HEK293 (cell line): ENCODE measurements around the gene SNCG.

Experiments
- CTCF ChIA-PET: fragments of 350-600 bp; formaldehyde crosslinking; extraction: SDS; loops from one replicate; lab custom pipeline; 2021; ENCODE audit warnings: antibody characterized with exemption; lab: Yijun Ruan, JAX
- POLR2A ChIA-PET: fragments of 300-600 bp; formaldehyde crosslinking; extraction: SDS; loops from one replicate; lab custom pipeline; 2020; ENCODE audit warnings: antibody characterized with exemption, inconsistent platforms; lab: Yijun Ruan, JAX
- H3K27ac ChIP-seq: fragments of 200-500 bp; sonication (Bioruptor generic); 2 replicates; pipeline ENCODE4 v1.5.1; 2014; ENCODE audit warnings: low read depth, low read length, control low read depth, inconsistent platforms; ENCODE audit errors: extremely low read depth
- H3K36me3 ChIP-seq, 2 experiments: fragments of 200-500 bp in 1 of 2; sonication (Bioruptor generic) in 1 of 2; 1 replicate in 1 of 2; 2 replicates in 1 of 2; pipeline ENCODE4 v1.5.1; 2014 to 2017; ENCODE audit warnings: inconsistent platforms in 2 of 2, low read length in 2 of 2; ENCODE audit not compliant: control insufficient read depth in 2 of 2, insufficient read depth in 1 of 2
- H3K4me1 ChIP-seq: fragments of 200-500 bp; sonication (Bioruptor generic); 2 replicates; pipeline ENCODE4 v1.5.1; 2014; ENCODE audit warnings: mild to moderate bottlenecking, low read length, inconsistent platforms; ENCODE audit not compliant: control insufficient read depth, insufficient read depth
- H3K4me3 ChIP-seq: 2 replicates; pipeline ENCODE4 v1.5.1; 2011; ENCODE audit warnings: low read depth, mild to moderate bottlenecking, control low read depth, low read length, moderate library complexity
- H3K9me3 ChIP-seq: fragments of 200-500 bp; sonication (Bioruptor generic); 2 replicates; pipeline ENCODE4 v1.5.1; 2014; ENCODE audit warnings: low read depth, low read length, inconsistent platforms; ENCODE audit not compliant: control insufficient read depth, insufficient read depth
- KLF1 ChIP-seq: fragments of 450-650 bp; formaldehyde crosslinking; IDR thresholded peaks from 2 replicates; pipeline ENCODE4 v1.5.1; 2016; ENCODE audit warnings: missing biosample characterization, missing genetic modification characterization
- KLF8 ChIP-seq: fragments of 450-650 bp; formaldehyde crosslinking; IDR thresholded peaks from 2 replicates; pipeline ENCODE4 v1.5.1; 2016; ENCODE audit warnings: missing biosample characterization, missing genetic modification characterization
- KLF9 ChIP-seq: fragments of 450-650 bp; formaldehyde crosslinking; IDR thresholded peaks from 2 replicates; pipeline ENCODE4 v1.5.1; 2016; ENCODE audit warnings: missing biosample characterization, missing genetic modification characterization, low read depth
- SCRT2 ChIP-seq: fragments of 450-650 bp; formaldehyde crosslinking; IDR thresholded peaks from 2 replicates; pipeline ENCODE4 v1.5.1; 2016; ENCODE audit warnings: missing biosample characterization, missing genetic modification characterization
- SETDB1 ChIP-seq: IDR thresholded peaks from one replicate; pipeline ENCODE4 v1.6.1; 2017; ENCODE audit warnings: mild to moderate bottlenecking, low read length, moderate library complexity, mixed read lengths; ENCODE audit not compliant: insufficient read length
- SP3 ChIP-seq: fragments of 450-650 bp; formaldehyde crosslinking; IDR thresholded peaks from 2 replicates; pipeline ENCODE4 v1.5.1; 2016; ENCODE audit warnings: missing biosample characterization, missing genetic modification characterization
- SP7 ChIP-seq: fragments of 450-650 bp; formaldehyde crosslinking; IDR thresholded peaks from 2 replicates; pipeline ENCODE4 v1.5.1; 2016; ENCODE audit warnings: missing biosample characterization, missing genetic modification characterization
- ZBTB8A ChIP-seq: fragments of 450-650 bp; formaldehyde crosslinking; IDR thresholded peaks from 2 replicates; pipeline ENCODE4 v1.5.1; 2016; ENCODE audit warnings: missing biosample characterization, missing genetic modification characterization
- ZFP69B ChIP-seq: fragments of 450-650 bp; formaldehyde crosslinking; IDR thresholded peaks from 2 replicates; pipeline ENCODE4 v1.5.1; 2016; ENCODE audit warnings: missing biosample characterization, missing genetic modification characterization
- ZNF239 ChIP-seq: fragments of 450-650 bp; formaldehyde crosslinking; IDR thresholded peaks from 2 replicates; pipeline ENCODE4 v1.5.1; 2016; ENCODE audit warnings: missing biosample characterization, missing genetic modification characterization
- ZNF302 ChIP-seq: fragments of 450-650 bp; formaldehyde crosslinking; IDR thresholded peaks from 2 replicates; pipeline ENCODE4 v1.5.1; 2016; ENCODE audit warnings: missing biosample characterization, missing genetic modification characterization, low read depth
- ZNF341 ChIP-seq: fragments of 450-650 bp; formaldehyde crosslinking; IDR thresholded peaks from 2 replicates; pipeline ENCODE4; 2016; ENCODE audit warnings: low read depth, missing biosample characterization, missing genetic modification characterization
- ZNF416 ChIP-seq: fragments of 450-650 bp; formaldehyde crosslinking; IDR thresholded peaks from 2 replicates; pipeline ENCODE4 v1.5.1; 2016; ENCODE audit warnings: missing biosample characterization, missing genetic modification characterization
- ZNF549 ChIP-seq: fragments of 450-650 bp; IDR thresholded peaks from 2 replicates; pipeline ENCODE4 v1.5.1; 2018; ENCODE audit warnings: missing biosample characterization, missing genetic modification characterization, mild to moderate bottlenecking, inconsistent platforms, moderate library complexity
- ZNF555 ChIP-seq: fragments of 450-650 bp; formaldehyde crosslinking; conservative IDR thresholded peaks from 2 replicates; pipeline ENCODE4 v1.5.1; 2017; ENCODE audit warnings: missing biosample characterization, mild to moderate bottlenecking, missing genetic modification characterization, inconsistent platforms
- ZNF571 ChIP-seq: fragments of 450-650 bp; formaldehyde crosslinking; IDR thresholded peaks from 2 replicates; pipeline ENCODE4 v1.5.0; 2017; ENCODE audit warnings: missing biosample characterization, missing genetic modification characterization
- ZNF623 ChIP-seq: fragments of 450-650 bp; formaldehyde crosslinking; IDR thresholded peaks from 2 replicates; pipeline ENCODE4 v1.5.1; 2016; ENCODE audit warnings: missing biosample characterization, missing genetic modification characterization
- ZNF76 ChIP-seq: fragments of 450-650 bp; formaldehyde crosslinking; IDR thresholded peaks from 2 replicates; pipeline ENCODE4; 2016; ENCODE audit warnings: low read depth, missing biosample characterization, missing genetic modification characterization, borderline replicate concordance
- TF ChIP-seq, protein P1 (sequence below): fragments of 450-650 bp; formaldehyde crosslinking; IDR thresholded peaks from 2 replicates; pipeline ENCODE4 v1.5.1; 2016; ENCODE audit warnings: missing biosample characterization, missing genetic modification characterization
- TF ChIP-seq, protein P2 (sequence below): fragments of 450-650 bp; formaldehyde crosslinking; IDR thresholded peaks from 2 replicates; pipeline ENCODE4 v1.5.1; 2017; ENCODE audit warnings: missing biosample characterization, missing genetic modification characterization
- TF ChIP-seq, protein P3 (sequence below): sonication (generic); formaldehyde crosslinking; IDR thresholded peaks from 2 replicates; pipeline ENCODE4 v1.8.1; 2022; ENCODE audit warnings: mild to moderate bottlenecking, moderate library complexity, missing genetic modification reagents
- TF ChIP-seq, protein P4 (sequence below): fragments of 450-650 bp; formaldehyde crosslinking; IDR thresholded peaks from 2 replicates; pipeline ENCODE4 v1.5.1; 2016; ENCODE audit warnings: missing biosample characterization, missing genetic modification characterization

SNCG gene

DNA sequence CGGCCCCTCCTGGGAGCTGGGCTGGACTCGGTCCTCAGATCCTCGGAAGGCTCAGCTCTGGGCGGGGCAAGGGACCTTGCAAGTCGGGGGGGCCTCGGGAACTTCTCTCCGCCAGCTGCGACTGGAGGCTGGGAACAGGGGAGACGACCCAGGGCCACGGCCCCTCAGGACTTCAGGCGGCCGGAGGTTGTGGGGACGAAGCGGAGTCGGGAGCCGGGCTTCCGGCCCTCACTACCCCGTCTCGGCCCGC lies 12.5 kb downstream of the SNCG start (continued):
- no peak for TF ChIP-seq SETDB1
- no peak for TF ChIP-seq ZNF555 (tag by site-specific recombination)
- no peak for TF ChIP-seq ZNF239 (tag by site-specific recombination)
- no peak for TF ChIP-seq ZNF571 (tag by site-specific recombination)
- TF ChIP-seq, protein P1, sequence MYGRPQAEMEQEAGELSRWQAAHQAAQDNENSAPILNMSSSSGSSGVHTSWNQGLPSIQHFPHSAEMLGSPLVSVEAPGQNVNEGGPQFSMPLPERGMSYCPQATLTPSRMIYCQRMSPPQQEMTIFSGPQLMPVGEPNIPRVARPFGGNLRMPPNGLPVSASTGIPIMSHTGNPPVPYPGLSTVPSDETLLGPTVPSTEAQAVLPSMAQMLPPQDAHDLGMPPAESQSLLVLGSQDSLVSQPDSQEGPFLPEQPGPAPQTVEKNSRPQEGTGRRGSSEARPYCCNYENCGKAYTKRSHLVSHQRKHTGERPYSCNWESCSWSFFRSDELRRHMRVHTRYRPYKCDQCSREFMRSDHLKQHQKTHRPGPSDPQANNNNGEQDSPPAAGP = no peak
- no peak for TF ChIP-seq ZNF341 (tag by site-specific recombination)
- TF ChIP-seq ZNF416 (tag by site-specific recombination) = no peak

DNA sequence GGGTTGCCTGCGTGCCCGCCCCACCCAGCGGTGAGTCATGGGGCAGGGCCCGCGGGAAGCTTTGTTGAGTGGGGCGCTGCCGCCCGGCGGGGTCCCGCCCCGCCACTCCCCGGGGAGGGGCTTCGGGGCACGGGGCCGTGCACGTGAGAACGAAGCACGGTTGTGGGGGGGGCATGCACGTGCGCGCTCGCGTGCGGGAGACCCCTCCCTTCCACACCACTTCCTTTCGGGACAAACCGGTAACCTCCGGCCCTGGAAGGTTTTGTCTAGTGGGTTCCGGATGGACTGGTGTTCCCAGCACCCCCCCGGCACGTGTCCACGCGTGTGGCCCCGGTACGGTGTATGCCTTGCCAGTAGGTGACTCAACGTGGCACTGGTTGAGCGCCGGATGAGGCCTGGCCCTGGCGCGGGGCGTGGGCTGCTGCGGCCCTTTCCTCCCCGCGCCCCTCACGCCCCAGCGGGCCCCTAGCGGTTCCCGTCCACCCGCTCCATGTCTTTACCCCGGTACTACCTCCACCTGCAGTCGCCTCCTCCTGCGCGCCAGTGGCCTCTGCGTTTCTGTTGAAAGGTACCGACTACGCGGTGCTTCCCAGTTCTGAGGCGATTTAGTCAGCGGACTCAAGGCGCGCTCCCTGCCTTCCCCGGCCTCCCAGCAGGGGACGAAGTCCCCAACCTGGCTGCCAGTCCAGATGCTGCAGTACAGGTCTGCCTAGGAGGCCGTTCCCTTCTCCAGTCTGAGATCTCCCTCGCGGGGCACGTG lies 13.0 kb downstream of the SNCG start:
- 0 out of 2 replicates have a peak, but pooled peaks have one; percentile 42 for TF ChIP-seq KLF9
- TF ChIP-seq KLF8 (tag by site-specific recombination) = peak; percentile 12; the same call in 1 of the 2 replicates
- peak; percentile 94 for TF ChIP-seq KLF1 (tag by site-specific recombination)
- TF ChIP-seq ZNF302 (tag by site-specific recombination) = no peak
- peak; percentile 58 for TF ChIP-seq SP3 (tag by site-specific recombination)
- Histone ChIP-seq H3K36me3 (no peaks in the 10 kb centered on the region), H3K27ac (peak overlapping the region; percentile 62; the same call in 1 of the 2 replicates), H3K4me3 (peak overlapping the region; percentile 42), H3K9me3 (no peaks in the 10 kb centered on the region), H3K4me1 (peaks cover 2% of the 10 kb centered on the region; the same call in 1 of the 2 replicates)
- ChIA-PET CTCF (no interaction called here), POLR2A (no interaction called here)

DNA sequence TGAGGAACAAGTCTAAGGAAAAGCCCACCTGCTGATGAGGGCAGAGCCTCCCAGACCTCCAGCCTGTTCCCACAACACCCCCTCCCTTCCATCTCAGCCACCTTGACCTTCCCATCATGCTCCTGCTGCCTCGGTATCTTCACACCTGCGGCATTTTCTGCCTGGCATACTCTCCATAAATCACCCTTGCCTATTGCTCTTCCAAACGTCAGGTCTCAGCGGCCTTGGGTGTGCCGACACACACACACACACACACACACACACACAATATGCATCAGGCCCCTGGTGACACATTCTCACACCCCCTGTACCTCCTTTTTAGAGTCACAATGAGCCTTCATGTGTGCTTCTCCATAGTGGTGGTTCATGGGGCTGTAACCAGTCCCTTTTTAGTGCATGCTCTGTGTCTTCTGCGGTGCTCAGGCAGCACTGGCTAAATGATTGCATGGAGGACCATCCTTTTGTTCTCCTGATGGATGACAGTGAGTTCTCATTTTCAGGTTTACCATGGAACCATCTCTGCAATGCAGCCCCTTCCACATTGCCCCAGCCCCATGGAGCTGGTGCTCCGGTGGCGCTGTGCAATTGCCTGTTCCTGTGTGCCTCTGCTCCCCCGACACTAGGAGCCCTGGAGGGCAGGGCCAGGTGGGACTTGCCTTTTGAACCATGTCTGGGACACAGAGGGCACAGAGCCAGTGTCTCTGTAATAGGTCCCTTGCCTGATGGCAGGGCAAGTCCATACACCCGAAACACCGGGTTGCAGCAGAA lies 14.4 kb downstream of the SNCG start:
- Histone ChIP-seq H3K27ac (no peak overlapping the region), H3K4me1 (peaks cover 2% of the 10 kb centered on the region; the same call in 1 of the 2 replicates), H3K36me3 (no peaks in the 10 kb centered on the region), H3K9me3 (no peaks in the 10 kb centered on the region), H3K4me3 (no peak overlapping the region)
- TF ChIP-seq SCRT2 (0 out of 2 replicates have a peak, but pooled peaks have one; percentile 24), KLF8 (tag by site-specific recombination) (no peak)
- ChIA-PET POLR2A (no interaction called here), CTCF (no interaction called here)

DNA sequence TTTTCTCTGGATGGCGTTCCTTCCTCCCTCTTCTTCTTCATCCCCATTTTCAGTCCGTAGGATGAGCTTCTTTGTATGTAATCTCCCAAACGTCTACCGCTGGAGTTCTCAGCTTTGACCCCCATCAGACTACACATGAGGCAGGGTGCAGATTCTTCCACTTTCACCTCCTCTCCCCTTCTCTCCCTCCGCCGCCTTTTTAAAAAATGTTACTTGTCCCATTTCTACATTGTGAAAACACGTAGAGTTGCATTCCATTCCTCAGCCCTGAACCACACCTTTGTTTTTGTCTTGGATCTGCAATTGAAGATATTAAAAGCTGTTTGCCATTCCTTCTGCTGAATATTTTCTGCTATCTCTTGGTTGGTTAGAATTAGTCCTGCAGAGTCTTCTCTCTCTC lies 16.1 kb downstream of the SNCG start:
- peaks cover 2% of the 10 kb centered on the region; the same call in 1 of the 2 replicates for H3K4me1 ChIP-seq
- POLR2A ChIA-PET = no interaction called here
- CTCF ChIA-PET = interaction anchor here (0.7 to 0.9 kb wide), 2 partner anchors 13 to 30 kb away, joined by 3 to 4 read pairs; no protein-coding TSS in a partner anchor
- TF ChIP-seq, protein P2, sequence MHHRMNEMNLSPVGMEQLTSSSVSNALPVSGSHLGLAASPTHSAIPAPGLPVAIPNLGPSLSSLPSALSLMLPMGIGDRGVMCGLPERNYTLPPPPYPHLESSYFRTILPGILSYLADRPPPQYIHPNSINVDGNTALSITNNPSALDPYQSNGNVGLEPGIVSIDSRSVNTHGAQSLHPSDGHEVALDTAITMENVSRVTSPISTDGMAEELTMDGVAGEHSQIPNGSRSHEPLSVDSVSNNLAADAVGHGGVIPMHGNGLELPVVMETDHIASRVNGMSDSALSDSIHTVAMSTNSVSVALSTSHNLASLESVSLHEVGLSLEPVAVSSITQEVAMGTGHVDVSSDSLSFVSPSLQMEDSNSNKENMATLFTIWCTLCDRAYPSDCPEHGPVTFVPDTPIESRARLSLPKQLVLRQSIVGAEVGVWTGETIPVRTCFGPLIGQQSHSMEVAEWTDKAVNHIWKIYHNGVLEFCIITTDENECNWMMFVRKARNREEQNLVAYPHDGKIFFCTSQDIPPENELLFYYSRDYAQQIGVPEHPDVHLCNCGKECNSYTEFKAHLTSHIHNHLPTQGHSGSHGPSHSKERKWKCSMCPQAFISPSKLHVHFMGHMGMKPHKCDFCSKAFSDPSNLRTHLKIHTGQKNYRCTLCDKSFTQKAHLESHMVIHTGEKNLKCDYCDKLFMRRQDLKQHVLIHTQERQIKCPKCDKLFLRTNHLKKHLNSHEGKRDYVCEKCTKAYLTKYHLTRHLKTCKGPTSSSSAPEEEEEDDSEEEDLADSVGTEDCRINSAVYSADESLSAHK (tag by site-specific recombination) = no peak
- no peak for TF ChIP-seq ZNF549
- TF ChIP-seq ZNF623 (tag by site-specific recombination) = no peak
- no peak for TF ChIP-seq ZNF76 (tag by site-specific recombination)
- TF ChIP-seq, protein P3, sequence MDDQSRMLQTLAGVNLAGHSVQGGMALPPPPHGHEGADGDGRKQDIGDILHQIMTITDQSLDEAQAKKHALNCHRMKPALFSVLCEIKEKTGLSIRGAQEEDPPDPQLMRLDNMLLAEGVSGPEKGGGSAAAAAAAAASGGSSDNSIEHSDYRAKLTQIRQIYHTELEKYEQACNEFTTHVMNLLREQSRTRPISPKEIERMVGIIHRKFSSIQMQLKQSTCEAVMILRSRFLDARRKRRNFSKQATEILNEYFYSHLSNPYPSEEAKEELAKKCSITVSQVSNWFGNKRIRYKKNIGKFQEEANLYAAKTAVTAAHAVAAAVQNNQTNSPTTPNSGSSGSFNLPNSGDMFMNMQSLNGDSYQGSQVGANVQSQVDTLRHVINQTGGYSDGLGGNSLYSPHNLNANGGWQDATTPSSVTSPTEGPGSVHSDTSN (CRISPR knock-in tag) = no peak
- TF ChIP-seq, protein P4, sequence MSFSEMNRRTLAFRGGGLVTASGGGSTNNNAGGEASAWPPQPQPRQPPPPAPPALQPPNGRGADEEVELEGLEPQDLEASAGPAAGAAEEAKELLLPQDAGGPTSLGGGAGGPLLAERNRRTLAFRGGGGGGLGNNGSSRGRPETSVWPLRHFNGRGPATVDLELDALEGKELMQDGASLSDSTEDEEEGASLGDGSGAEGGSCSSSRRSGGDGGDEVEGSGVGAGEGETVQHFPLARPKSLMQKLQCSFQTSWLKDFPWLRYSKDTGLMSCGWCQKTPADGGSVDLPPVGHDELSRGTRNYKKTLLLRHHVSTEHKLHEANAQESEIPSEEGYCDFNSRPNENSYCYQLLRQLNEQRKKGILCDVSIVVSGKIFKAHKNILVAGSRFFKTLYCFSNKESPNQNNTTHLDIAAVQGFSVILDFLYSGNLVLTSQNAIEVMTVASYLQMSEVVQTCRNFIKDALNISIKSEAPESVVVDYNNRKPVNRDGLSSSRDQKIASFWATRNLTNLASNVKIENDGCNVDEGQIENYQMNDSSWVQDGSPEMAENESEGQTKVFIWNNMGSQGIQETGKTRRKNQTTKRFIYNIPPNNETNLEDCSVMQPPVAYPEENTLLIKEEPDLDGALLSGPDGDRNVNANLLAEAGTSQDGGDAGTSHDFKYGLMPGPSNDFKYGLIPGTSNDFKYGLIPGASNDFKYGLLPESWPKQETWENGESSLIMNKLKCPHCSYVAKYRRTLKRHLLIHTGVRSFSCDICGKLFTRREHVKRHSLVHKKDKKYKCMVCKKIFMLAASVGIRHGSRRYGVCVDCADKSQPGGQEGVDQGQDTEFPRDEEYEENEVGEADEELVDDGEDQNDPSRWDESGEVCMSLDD (tag by site-specific recombination) = no peak
- TF ChIP-seq ZFP69B (tag by site-specific recombination) = no peak
- no peak for TF ChIP-seq SP7 (tag by site-specific recombination)
- TF ChIP-seq ZBTB8A = no peak
- TF ChIP-seq KLF1 (tag by site-specific recombination) = no peak

More for the DNA sequence above, 16.1 kb downstream of the SNCG start:
- Histone ChIP-seq H3K9me3 (no peaks in the 10 kb centered on the region), H3K36me3 (no peaks in the 10 kb centered on the region), H3K27ac (no peak overlapping the region), H3K4me3 (no peak overlapping the region)
